ENCODE measurements around the gene KRT35.

The KRT35 gene

DNA sequence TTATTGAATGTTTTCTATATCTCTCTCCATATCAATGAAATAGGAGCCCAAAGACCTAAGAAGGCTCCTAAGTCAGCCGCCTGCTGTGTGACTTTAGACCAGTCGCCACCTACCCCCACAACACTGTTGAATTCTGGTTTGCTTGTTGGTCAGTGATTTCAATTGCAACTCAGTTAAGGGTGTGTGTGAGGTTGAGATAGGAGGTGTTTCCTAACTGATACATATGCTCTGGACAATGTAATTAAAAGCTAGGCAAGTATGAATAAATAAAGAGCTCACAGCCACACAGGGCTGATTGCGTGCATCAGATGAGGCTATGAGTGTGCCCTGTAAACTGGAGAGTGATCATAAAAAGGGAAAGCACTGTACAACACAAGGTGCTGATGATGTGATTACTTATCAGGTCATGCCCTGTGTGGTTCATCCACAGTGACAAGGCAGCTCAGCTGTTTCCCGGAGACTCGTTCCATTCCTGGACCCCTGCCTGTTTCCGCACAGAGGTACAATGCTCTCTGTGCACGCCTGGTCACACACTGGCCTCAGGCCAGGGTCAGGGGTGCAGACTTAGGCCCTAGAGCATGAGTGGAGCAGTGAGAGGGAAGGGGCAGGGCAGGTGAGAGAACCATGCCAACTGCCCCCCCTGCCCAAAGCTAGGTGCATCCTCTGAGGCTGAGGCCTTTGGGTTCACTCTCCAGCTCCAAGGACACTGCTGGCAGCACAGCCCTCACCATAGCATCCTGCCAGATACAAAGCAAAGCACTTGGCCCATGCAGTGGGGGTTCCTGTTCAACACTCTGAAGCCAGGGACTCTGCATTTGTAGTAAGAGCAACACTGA lies 3.3 kb upstream of the KRT35 start:
- Histone ChIP-seq H3K36me3 (ENCODE audit: control insufficient read depth, insufficient read depth, low read length) (no peaks in the 10 kb centered on the region), H3K9ac (ENCODE audit: low read depth, low read length) (no peak overlapping the region), H3K4me1 (ENCODE audit: control insufficient read depth, insufficient read depth, low read length) (no peaks in the 10 kb centered on the region), H3K9me3 (ENCODE audit: control insufficient read depth, insufficient read depth, low read length) (no peaks in the 10 kb centered on the region), H3K27ac (ENCODE audit: low read depth, low read length) (no peak overlapping the region), H3K27me3 (ENCODE audit: control insufficient read depth, insufficient read depth, low read length) (no peaks in the 10 kb centered on the region; the same call in 1 of the 2 replicates), H3K4me3 (ENCODE audit: low read depth, low read length) (no peak overlapping the region)

DNA sequence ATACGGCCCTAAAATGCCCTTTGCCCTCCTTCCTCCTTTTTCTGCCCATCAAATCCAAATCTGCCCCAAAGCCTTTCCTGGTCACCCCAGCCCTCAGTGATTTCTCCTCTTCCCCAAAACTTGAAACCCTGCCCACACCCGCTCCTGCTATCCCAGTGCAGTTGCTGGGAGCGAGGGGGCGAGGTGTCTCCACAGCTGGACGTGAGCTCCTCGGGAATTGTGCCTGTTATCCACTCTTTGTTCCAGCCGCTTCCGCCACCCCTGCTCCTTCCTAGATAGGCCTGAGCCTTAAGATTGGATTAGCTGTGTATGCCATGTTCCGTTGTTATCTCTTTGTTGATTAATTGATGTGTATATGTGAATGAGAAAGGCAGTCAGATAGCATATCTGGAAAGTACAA lies 2.6 kb upstream of the KRT35 start:
- Histone ChIP-seq H3K27ac (ENCODE audit: low read depth, low read length) (no peak overlapping the region), H3K4me3 (ENCODE audit: low read depth, low read length) (no peak overlapping the region), H3K9ac (ENCODE audit: low read depth, low read length) (no peak overlapping the region), H3K9me3 (ENCODE audit: control insufficient read depth, insufficient read depth, low read length) (no peaks in the 10 kb centered on the region), H3K4me1 (ENCODE audit: control insufficient read depth, insufficient read depth, low read length) (no peaks in the 10 kb centered on the region), H3K27me3 (ENCODE audit: control insufficient read depth, insufficient read depth, low read length) (no peaks in the 10 kb centered on the region; the same call in 1 of the 2 replicates), H3K36me3 (ENCODE audit: control insufficient read depth, insufficient read depth, low read length) (no peaks in the 10 kb centered on the region)

DNA sequence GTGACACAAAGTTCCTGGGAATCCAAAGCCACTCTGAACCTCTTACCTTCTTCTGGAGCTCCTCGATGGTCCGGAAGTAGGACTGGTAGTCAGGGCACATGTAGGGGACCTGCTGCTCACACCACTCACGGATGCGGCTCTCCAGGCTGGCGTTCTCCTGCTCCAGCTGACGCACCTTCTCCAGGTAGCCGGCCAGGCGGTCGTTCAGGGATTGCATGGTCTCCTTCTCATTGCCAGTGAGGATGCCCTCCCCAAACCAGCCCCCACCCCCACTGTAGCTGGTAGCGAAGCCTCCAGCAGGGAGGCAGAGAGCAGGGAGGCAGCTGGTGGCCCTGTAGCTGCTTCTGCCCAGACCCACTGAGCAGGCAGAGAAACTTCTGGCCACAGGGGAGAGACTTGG lies 370 bp downstream of the KRT35 start:
- Histone ChIP-seq H3K27ac (ENCODE audit: low read depth, low read length) (no peak overlapping the region), H3K4me3 (ENCODE audit: low read depth, low read length) (no peak overlapping the region), H3K4me1 (ENCODE audit: control insufficient read depth, insufficient read depth, low read length) (no peaks in the 10 kb centered on the region), H3K27me3 (ENCODE audit: control insufficient read depth, insufficient read depth, low read length) (no peaks in the 10 kb centered on the region), H3K9ac (ENCODE audit: low read depth, low read length) (no peak overlapping the region), H3K9me3 (ENCODE audit: control insufficient read depth, insufficient read depth, low read length) (no peaks in the 10 kb centered on the region), H3K36me3 (ENCODE audit: control insufficient read depth, insufficient read depth, low read length) (no peaks in the 10 kb centered on the region)

DNA sequence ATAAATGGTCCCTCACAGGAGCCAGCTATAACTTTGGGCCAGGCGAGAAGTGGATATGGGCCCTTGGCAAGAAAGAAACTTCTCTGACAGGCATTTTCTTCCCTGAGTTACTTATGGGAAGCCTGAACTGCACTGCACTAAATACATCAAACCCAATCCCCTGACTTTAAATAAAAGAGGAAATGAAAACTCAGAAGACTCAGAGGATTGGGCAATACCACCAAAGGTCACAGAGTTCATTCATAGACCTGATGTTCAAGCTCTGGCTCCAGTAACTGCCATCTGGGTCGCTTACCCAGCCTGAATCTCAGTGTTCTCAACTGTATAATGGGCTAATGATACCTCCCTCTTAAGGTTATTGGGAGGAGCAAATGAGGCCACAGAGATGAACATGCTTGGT lies 815 bp downstream of the KRT35 start:
- Histone ChIP-seq H3K4me1 (ENCODE audit: control insufficient read depth, insufficient read depth, low read length) (no peaks in the 10 kb centered on the region), H3K9ac (ENCODE audit: low read depth, low read length) (no peak overlapping the region)

DNA sequence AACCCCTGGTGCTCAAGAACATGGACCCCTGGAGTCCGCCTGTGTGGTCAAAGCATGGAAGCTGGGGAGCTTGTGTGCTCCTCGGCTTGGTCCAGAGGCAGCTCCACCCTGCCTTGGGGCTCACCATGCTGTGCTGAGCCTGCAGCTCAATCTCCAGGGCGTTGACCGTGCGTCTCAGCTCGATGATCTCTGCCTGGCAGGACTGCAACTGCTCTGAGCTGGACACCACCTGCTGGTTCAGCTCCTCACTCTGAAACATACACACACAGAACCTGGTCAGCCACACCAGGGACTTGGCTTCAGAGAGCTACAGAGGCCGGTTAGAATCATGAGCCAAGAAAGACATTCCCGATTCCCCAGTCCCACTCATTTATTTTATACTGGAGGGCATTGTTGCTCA lies 2.7 kb downstream of the KRT35 start:
- Histone ChIP-seq H3K4me1 (ENCODE audit: control insufficient read depth, insufficient read depth, low read length) (no peaks in the 10 kb centered on the region), H3K36me3 (ENCODE audit: control insufficient read depth, insufficient read depth, low read length) (no peaks in the 10 kb centered on the region), H3K9me3 (ENCODE audit: control insufficient read depth, insufficient read depth, low read length) (no peaks in the 10 kb centered on the region), H3K27me3 (ENCODE audit: control insufficient read depth, insufficient read depth, low read length) (no peaks in the 10 kb centered on the region), H3K4me3 (ENCODE audit: low read depth, low read length) (no peak overlapping the region), H3K9ac (ENCODE audit: low read depth, low read length) (no peak overlapping the region), H3K27ac (ENCODE audit: low read depth, low read length) (no peak overlapping the region)

More for the DNA sequence above, 815 bp downstream of the KRT35 start:
- no peaks in the 10 kb centered on the region for H3K27me3 ChIP-seq (ENCODE audit: control insufficient read depth, insufficient read depth, low read length)
- no peak overlapping the region for H3K27ac ChIP-seq (ENCODE audit: low read depth, low read length)
- no peak overlapping the region for H3K4me3 ChIP-seq (ENCODE audit: low read depth, low read length)
- H3K36me3 ChIP-seq (ENCODE audit: control insufficient read depth, insufficient read depth, low read length) = no peaks in the 10 kb centered on the region
- H3K9me3 ChIP-seq (ENCODE audit: control insufficient read depth, insufficient read depth, low read length) = no peaks in the 10 kb centered on the region

DNA sequence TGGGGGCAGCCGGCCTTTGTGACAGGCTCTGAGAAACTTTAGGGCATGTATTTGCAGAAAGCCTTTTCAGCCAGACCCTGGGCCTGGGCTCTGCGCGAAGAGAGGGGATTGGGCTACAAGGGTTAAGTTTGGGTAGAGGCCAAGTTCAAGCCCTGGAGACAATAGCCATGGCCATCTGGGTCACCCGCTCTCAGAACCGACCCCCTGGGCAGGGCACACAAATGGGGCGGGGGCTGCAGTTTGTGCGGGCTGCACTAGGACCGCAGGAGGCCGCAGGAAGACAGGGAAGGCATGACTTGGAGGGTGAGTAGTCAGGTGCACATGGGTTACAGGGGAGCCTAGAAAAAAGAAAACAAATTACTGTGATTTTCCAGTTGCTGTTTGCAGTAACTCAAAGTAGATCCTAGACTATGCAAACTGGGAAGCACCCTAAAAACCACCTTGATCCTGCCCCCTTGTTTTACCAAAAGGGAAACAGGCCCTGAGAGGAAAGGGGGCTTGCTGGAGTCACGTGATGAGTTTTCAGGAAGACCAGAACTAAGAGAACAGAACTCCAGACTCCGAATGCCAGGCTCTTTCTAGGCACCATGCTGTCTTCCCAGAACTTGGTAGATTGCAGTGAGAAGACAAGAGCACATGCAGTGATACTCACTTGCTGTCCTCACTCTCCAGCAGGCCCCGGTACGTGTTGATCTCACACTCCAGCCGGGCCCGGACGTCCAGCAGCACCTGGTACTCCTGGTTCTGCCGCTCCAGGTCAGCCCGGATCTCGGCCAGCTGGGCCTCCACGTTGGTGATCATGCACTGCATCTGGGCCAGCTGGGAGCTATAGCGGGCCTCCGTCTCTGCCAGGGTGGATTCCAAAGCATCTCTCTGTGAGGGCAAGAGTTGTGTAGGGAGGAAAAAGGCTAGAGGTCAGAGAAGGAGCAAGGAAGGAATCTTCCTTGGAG lies 3.8 kb downstream of the KRT35 start:
- H3K27ac ChIP-seq (ENCODE audit: low read depth, low read length) = no peak overlapping the region
- no peak overlapping the region for H3K4me3 ChIP-seq (ENCODE audit: low read depth, low read length)
- no peaks in the 10 kb centered on the region for H3K36me3 ChIP-seq (ENCODE audit: control insufficient read depth, insufficient read depth, low read length)
- no peaks in the 10 kb centered on the region for H3K4me1 ChIP-seq (ENCODE audit: control insufficient read depth, insufficient read depth, low read length)
- 0 out of 2 replicates have a peak, but pooled peaks cover under 1% of the 10 kb centered on the region for H3K9me3 ChIP-seq (ENCODE audit: control insufficient read depth, insufficient read depth, low read length)
- H3K9ac ChIP-seq (ENCODE audit: low read depth, low read length) = no peak overlapping the region
- no peaks in the 10 kb centered on the region for H3K27me3 ChIP-seq (ENCODE audit: control insufficient read depth, insufficient read depth, low read length)

DNA sequence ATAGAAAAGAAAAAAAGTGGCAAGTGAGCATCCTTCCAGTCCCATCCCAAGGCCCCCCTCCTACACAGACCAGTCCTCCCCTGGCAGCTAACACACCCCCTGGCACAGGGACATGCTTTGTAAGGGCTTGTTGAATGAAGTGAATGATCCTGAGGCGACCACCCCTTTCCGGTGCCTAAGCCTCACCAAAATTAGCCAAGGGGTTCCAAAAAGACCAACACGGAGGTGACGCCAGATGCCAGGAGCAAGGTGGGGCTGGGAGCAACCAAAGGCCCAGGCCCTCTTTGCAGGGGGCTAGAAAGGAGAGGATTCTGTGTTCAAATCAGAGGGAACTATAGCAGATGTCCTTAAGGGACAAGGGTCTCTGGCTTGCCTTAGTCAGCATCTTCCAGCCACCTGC lies 5.5 kb downstream of the KRT35 start:
- H3K4me1 ChIP-seq (ENCODE audit: control insufficient read depth, insufficient read depth, low read length) = no peaks in the 10 kb centered on the region
- H3K9me3 ChIP-seq (ENCODE audit: control insufficient read depth, insufficient read depth, low read length) = peaks cover 5% of the 10 kb centered on the region; the same call in 1 of the 2 replicates
- H3K27me3 ChIP-seq (ENCODE audit: control insufficient read depth, insufficient read depth, low read length) = no peaks in the 10 kb centered on the region
- no peak overlapping the region for H3K27ac ChIP-seq (ENCODE audit: low read depth, low read length)
- no peak overlapping the region for H3K9ac ChIP-seq (ENCODE audit: low read depth, low read length)
- H3K36me3 ChIP-seq (ENCODE audit: control insufficient read depth, insufficient read depth, low read length) = no peaks in the 10 kb centered on the region
- H3K4me3 ChIP-seq (ENCODE audit: low read depth, low read length) = no peak overlapping the region

DNA sequence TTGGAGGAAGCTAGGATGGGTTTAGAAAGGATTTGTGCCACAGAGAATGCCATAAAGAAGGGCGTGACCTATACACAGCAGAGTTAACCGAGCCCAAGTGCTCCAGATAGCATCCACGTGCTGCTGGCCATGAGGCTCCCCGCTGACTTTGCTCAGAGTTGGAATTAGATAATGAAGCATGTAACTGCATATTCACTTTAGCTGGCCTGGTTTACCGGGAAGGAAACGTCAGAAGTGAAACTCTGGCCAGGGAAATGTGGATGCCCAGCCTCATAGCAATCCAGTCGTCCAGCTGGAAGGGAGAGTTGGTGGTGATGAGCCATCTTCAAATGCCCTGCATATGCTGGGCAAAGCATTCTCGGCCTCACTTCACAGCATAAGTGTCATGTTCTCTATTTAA lies 6.1 kb downstream of the KRT35 start:
- H3K9ac ChIP-seq (ENCODE audit: low read depth, low read length) = no peak overlapping the region
- peaks cover 5% of the 10 kb centered on the region; the same call in 1 of the 2 replicates for H3K9me3 ChIP-seq (ENCODE audit: control insufficient read depth, insufficient read depth, low read length)
- no peaks in the 10 kb centered on the region for H3K27me3 ChIP-seq (ENCODE audit: control insufficient read depth, insufficient read depth, low read length)
- no peaks in the 10 kb centered on the region for H3K4me1 ChIP-seq (ENCODE audit: control insufficient read depth, insufficient read depth, low read length)
- H3K27ac ChIP-seq (ENCODE audit: low read depth, low read length) = no peak overlapping the region
- no peak overlapping the region for H3K4me3 ChIP-seq (ENCODE audit: low read depth, low read length)
- no peaks in the 10 kb centered on the region for H3K36me3 ChIP-seq (ENCODE audit: control insufficient read depth, insufficient read depth, low read length)

DNA sequence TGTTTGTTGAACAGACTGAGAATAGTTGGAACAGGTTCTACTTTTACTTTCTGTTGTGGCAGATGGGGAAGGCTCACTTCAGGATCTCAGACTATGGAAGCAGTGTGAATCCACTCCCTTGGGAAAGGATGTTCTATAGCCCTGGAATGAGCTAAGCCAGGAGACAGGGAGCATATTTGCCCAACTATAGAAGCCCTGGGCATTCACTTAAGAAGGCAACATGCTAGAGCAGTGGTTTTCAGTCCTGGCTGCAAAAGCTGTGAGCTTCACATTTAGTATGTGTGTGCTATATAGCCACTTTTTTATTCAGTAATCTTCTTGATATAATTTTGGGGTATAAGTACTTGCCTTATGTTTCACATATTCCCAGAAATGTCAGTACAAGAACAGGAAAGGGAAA lies 12.6 kb downstream of the KRT35 start:
- H3K36me3 ChIP-seq (ENCODE audit: control insufficient read depth, insufficient read depth, low read length) = no peaks in the 10 kb centered on the region
- no peaks in the 10 kb centered on the region for H3K4me1 ChIP-seq (ENCODE audit: control insufficient read depth, insufficient read depth, low read length)
- H3K27ac ChIP-seq (ENCODE audit: low read depth, low read length) = no peak overlapping the region
- peaks cover 5% of the 10 kb centered on the region; the same call in 1 of the 2 replicates for H3K9me3 ChIP-seq (ENCODE audit: control insufficient read depth, insufficient read depth, low read length)
- H3K27me3 ChIP-seq (ENCODE audit: control insufficient read depth, insufficient read depth, low read length) = no peaks in the 10 kb centered on the region
- no peak overlapping the region for H3K4me3 ChIP-seq (ENCODE audit: low read depth, low read length)
- H3K9ac ChIP-seq (ENCODE audit: low read depth, low read length) = no peak overlapping the region

DNA sequence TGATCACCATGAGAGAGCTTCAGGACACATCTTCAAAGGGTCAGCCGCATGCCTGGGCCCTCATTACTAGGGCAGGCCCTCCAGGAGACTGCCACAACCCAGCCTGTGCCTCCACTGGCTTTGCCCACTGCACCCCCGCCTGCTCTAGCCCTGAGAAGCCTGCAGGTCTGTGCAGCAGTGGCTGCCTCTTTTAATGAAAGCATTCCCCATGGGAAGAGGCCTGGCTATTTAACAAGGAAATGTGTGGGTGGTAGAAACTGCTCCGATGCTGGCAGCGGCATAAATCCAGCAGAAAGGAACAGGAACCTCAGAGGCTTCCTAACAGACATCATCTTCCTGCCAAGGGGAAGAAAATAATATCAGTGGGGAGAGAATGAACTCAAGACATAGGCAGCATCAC lies 13.4 kb downstream of the KRT35 start:
- no peak overlapping the region for H3K27ac ChIP-seq (ENCODE audit: low read depth, low read length)
- H3K36me3 ChIP-seq (ENCODE audit: control insufficient read depth, insufficient read depth, low read length) = no peaks in the 10 kb centered on the region
- H3K9ac ChIP-seq (ENCODE audit: low read depth, low read length) = no peak overlapping the region
- no peaks in the 10 kb centered on the region for H3K27me3 ChIP-seq (ENCODE audit: control insufficient read depth, insufficient read depth, low read length)
- no peaks in the 10 kb centered on the region for H3K4me1 ChIP-seq (ENCODE audit: control insufficient read depth, insufficient read depth, low read length)
- peaks cover 5% of the 10 kb centered on the region; the same call in 1 of the 2 replicates for H3K9me3 ChIP-seq (ENCODE audit: control insufficient read depth, insufficient read depth, low read length)
- no peak overlapping the region for H3K4me3 ChIP-seq (ENCODE audit: low read depth, low read length)

DNA sequence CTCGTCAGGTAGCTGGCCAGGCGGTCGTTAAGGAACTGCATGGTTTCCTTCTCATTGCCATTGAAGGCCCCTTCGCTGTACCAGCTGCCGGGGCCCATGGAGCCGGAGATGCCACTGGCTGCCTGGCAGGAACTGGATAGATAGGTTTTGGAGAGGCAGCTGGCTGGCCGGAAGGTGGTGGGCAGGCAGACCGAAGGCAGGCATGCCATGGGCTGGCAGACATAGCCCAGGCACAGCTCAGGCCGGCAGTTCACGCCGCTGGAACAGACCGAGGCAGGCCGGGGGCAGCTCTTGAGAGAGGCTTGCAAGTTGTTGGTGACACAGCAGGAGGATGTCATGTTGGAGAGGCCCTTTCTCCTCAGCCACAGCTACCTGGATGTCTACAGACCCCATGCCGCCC lies 14.0 kb downstream of the KRT35 start, which contains the start of gene KRT32:
KRT32 (minus strand) TSS at position 399 of the 400 bp plus-strand sequence; CDS start at position 338, 61 bp downstream.
- H3K9me3 ChIP-seq (ENCODE audit: control insufficient read depth, insufficient read depth, low read length) = peaks cover 3% of the 10 kb centered on the region; the same call in 1 of the 2 replicates
- no peaks in the 10 kb centered on the region for H3K36me3 ChIP-seq (ENCODE audit: control insufficient read depth, insufficient read depth, low read length)
- no peaks in the 10 kb centered on the region for H3K27me3 ChIP-seq (ENCODE audit: control insufficient read depth, insufficient read depth, low read length)

More for the DNA sequence above, 14.0 kb downstream of the KRT35 start, which contains the start of gene KRT32:
- Histone ChIP-seq H3K4me1 (ENCODE audit: control insufficient read depth, insufficient read depth, low read length) (no peaks in the 10 kb centered on the region), H3K9ac (ENCODE audit: low read depth, low read length) (no peak within 1 kb of the TSS), H3K27ac (ENCODE audit: low read depth, low read length) (no peak within 1 kb of the TSS), H3K4me3 (ENCODE audit: low read depth, low read length) (no peak within 1 kb of the TSS)
